Activated CD4-positive, alpha-beta T cell treated with anti-CD3 and anti-CD28 coated beads for 24 hours (primary cell): Measurements from ENCODE around the gene ESPN.
"Not testable (repeated sequence)": the region's sequence is repeated elsewhere in the genome, so short reads cannot be mapped to it uniquely, and the experiment has no call there.

Experiments used
- DNase-seq, 2 donors: peaks; one replicate each; pipeline ENCODE4 v3.0.0-alpha.2; 2020; ENCODE audit warnings: low read depth in 2 of 2

Gene ESPN

GRCh38 chr1:6447818-6448748 is 23.5 kb downstream of the ESPN start:
- no peak for DNase-seq

GRCh38 chr1:6448749-6449631 is 24.4 kb downstream of the ESPN start:
- DNase-seq: no peak

- DNase-seq: no peak
Measured at GRCh38 chr1:6450005-6450450, 25.5 kb downstream of the ESPN start.

- not testable (repeated sequence) for DNase-seq
Measured at GRCh38 chr1:6450486-6450885, 25.9 kb downstream of the ESPN start.

- DNase-seq: no peak
Measured at GRCh38 chr1:6450943-6451373, 26.4 kb downstream of the ESPN start.

- DNase-seq: not testable (repeated sequence)
Measured at GRCh38 chr1:6453895-6454855, 29.6 kb downstream of the ESPN start.

GRCh38 chr1:6454856-6455751 is 30.5 kb downstream of the ESPN start:
- no peak for DNase-seq

GRCh38 chr1:6455752-6456520 is 31.4 kb downstream of the ESPN start:
- DNase-seq: not testable (repeated sequence)

GRCh38 chr1:6456800-6457466 is 32.4 kb downstream of the ESPN start:
- DNase-seq: no peak

- no peak for DNase-seq
Measured at GRCh38 chr1:6459850-6460265, 35.3 kb downstream of the ESPN start.

- DNase-seq: peak; percentile 73 to 78
Measured at GRCh38 chr1:6460301-6461050, 35.9 kb downstream of the ESPN start.

- no peak for DNase-seq
Measured at GRCh38 chr1:6461051-6461530, 36.5 kb downstream of the ESPN start.

GRCh38 chr1:6461538-6462411 is 37.2 kb downstream of the ESPN start:
- no peak for DNase-seq

GRCh38 chr1:6462412-6463119 is 38.0 kb downstream of the ESPN start:
- no peak for DNase-seq

GRCh38 chr1:6463120-6463412 is 38.5 kb downstream of the ESPN start:
- DNase-seq: no peak

- DNase-seq: peak in 1 of 2 donors; percentile 48
Measured at GRCh38 chr1:6464514-6464836, 39.9 kb downstream of the ESPN start.

GRCh38 chr1:6464915-6465314 is 40.3 kb downstream of the ESPN start:
- no peak for DNase-seq
